Astrocyte of the cerebellum (primary cell): ENCODE results near the gene RNF227.
A peak's percentile ranks its signal among the peaks of the same experiment; 100 is the strongest.

Experiments used
- DNase-seq: peaks from one replicate; pipeline ENCODE4 v3.0.0-alpha.2; 2011; ENCODE audit warnings: low read depth
- H3K4me3 ChIP-seq: 2 replicates; pipeline ENCODE4 v1.5.1; 2011; ENCODE audit warnings: mild to moderate bottlenecking, low read depth, low read length, moderate library complexity
- in situ Hi-C: cut with HindIII; loops from 2 replicates; pipeline ENCODE4 v1.10.0; 2017; ENCODE audit warnings: low sequenced_read_pairs
- TF ChIP-seq, protein P1 (sequence below): IDR thresholded peaks from 2 replicates; pipeline ENCODE4 v1.5.1; 2012; ENCODE audit warnings: low read length, low read depth, moderate library complexity, mild to moderate bottlenecking; ENCODE audit errors: missing control alignments

The RNF227 gene

GRCh38 chr17:7916385-7916682, 245 bp upstream of the RNF227 start:
- peak overlapping the region; percentile 47 for H3K4me3 ChIP-seq
- no peak for DNase-seq
- in situ Hi-C loops = no loop called here
- TF ChIP-seq, protein P1, sequence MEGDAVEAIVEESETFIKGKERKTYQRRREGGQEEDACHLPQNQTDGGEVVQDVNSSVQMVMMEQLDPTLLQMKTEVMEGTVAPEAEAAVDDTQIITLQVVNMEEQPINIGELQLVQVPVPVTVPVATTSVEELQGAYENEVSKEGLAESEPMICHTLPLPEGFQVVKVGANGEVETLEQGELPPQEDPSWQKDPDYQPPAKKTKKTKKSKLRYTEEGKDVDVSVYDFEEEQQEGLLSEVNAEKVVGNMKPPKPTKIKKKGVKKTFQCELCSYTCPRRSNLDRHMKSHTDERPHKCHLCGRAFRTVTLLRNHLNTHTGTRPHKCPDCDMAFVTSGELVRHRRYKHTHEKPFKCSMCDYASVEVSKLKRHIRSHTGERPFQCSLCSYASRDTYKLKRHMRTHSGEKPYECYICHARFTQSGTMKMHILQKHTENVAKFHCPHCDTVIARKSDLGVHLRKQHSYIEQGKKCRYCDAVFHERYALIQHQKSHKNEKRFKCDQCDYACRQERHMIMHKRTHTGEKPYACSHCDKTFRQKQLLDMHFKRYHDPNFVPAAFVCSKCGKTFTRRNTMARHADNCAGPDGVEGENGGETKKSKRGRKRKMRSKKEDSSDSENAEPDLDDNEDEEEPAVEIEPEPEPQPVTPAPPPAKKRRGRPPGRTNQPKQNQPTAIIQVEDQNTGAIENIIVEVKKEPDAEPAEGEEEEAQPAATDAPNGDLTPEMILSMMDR = no peak

GRCh38 chr17:7915179-7915610, 894 bp downstream of the RNF227 start:
- TF ChIP-seq, protein P1 = no peak
- in situ Hi-C loops = no loop called here
- no peak for DNase-seq
- peak overlapping the region; percentile 47 for H3K4me3 ChIP-seq

DNA sequence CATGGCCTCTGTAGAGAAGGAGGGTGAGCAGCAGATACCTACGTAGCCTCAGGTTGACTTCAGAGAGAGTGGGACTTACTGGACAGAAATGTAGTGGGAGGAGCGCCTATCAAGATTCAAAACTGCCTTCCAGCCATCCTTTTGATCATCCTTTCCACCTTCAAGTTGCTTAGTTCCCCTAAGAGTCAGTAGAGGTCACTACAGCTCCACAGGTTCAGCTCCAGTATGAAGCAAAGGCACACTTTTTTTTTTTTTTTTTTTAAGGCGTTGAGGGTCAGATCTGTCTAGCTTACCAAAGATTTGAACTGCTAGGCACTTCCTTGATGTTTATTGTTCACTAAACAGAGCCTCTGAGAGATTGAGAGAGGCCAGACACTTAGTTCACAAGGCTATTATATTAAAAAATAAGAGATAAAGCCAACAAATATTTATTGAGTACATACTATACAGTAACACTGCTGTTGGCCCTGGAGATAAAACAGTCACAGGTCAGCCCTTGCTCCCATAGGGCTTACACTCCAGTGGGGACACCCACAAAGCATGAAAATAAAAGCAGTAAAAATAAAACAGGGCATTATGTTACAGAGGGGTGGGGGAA, 3.1 kb downstream of the RNF227 start:
- in situ Hi-C loops = no loop called here
- peak; percentile 62 for DNase-seq
- no peak overlapping the region for H3K4me3 ChIP-seq
- TF ChIP-seq, protein P1 = peak; percentile 77

GRCh38 chr17:7911116-7911515, 5.0 kb downstream of the RNF227 start:
- TF ChIP-seq, protein P1 = no peak
- in situ Hi-C loops = no loop called here
- H3K4me3 ChIP-seq = no peak overlapping the region

GRCh38 chr17:7910711-7911110, 5.4 kb downstream of the RNF227 start:
- in situ Hi-C loops = no loop called here
- TF ChIP-seq, protein P1 = no peak
- no peak for DNase-seq
- H3K4me3 ChIP-seq = no peak overlapping the region

More at GRCh38 chr17:7911116-7911515, 5.0 kb downstream of the RNF227 start:
- no peak for DNase-seq

GRCh38 chr17:7910281-7910680, 5.8 kb downstream of the RNF227 start:
- no peak for DNase-seq
- TF ChIP-seq, protein P1 = no peak
- no peak overlapping the region for H3K4me3 ChIP-seq
- in situ Hi-C loops = no loop called here
